Stimulated activated naive CD4-positive, alpha-beta T cell (primary cell): ENCODE data around the gene SLC44A3.
A peak's percentile ranks its signal among the peaks of the same experiment; 100 is the strongest.

ENCODE experiments used
- DNase-seq, 6 experiments: peaks; one replicate each; lab custom pipeline; 2025; lab: John Stamatoyannopoulos, UW

The SLC44A3 gene, protein sequence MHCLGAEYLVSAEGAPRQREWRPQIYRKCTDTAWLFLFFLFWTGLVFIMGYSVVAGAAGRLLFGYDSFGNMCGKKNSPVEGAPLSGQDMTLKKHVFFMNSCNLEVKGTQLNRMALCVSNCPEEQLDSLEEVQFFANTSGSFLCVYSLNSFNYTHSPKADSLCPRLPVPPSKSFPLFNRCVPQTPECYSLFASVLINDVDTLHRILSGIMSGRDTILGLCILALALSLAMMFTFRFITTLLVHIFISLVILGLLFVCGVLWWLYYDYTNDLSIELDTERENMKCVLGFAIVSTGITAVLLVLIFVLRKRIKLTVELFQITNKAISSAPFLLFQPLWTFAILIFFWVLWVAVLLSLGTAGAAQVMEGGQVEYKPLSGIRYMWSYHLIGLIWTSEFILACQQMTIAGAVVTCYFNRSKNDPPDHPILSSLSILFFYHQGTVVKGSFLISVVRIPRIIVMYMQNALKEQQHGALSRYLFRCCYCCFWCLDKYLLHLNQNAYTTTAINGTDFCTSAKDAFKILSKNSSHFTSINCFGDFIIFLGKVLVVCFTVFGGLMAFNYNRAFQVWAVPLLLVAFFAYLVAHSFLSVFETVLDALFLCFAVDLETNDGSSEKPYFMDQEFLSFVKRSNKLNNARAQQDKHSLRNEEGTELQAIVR

DNA sequence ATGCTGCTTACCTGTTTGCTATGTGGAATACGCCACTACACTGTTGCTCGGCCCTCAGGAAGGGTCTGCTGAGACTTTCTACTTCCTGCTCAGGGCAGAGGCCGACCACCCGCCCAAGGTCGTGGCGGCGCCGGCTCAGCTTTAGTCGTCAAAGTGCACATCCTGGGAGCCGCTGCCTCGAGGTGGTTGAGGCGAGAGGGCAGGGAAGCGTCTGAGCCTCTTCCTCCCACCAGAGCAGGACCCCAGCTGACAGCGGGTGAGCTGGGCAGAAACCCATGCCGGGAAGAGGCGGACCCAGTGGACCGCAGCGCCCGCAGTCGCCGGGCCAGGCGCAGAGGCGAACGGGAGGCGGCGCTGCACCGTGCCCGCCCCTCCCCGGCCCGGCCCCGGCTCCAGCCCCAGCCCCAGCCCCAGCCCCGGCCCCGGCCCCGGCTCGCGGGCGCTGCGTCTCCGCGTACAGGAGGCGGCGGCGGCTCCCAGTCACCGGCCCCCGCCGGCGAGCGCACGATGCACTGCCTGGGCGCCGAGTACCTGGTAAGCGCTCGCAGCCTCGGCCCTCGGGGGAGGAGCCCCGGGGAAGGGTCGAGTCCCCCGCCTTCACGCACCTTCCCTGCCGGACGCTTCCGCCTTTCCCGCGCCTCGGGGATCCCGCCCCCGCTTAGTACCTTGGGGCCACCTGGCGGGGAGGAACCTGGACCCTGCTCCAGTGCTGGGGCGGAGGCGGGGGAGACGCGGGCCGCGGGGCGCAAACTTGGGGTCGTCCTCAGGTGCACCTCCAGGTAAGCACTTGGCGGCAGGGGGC lies at the start of gene SLC44A3:
TSS of gene SLC44A3 (plus strand) at position 413 of the 802 bp plus-strand sequence. CDS start at position 508, 95 bp downstream.
- no peak for DNase-seq

GRCh38 chr1:94772230-94772641 lies 47.9 kb upstream of the SLC44A3 start:
- DNase-seq = no peak

DNA sequence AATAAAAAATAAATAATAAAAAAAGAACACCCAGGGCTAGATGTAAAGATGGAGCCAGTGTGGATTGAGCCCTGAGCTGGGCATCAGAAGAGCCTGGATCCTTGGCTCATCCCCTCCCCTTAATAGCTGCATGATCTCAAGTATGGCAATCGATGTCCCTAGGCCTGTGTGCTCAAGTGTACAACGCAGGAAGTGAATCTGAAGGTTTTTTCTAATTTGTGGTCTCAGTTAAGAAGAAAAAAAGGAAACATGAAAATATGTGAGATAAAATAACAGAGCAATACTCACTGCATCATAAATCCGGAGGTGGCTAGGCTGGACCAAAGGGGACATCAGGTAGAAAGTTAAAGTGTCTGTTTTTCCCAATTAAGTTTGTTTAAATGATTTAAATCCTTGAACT lies 47.3 kb upstream of the SLC44A3 start:
- DNase-seq = no peak

GRCh38 chr1:94773296-94773809 lies 46.8 kb upstream of the SLC44A3 start:
- no peak for DNase-seq

DNA sequence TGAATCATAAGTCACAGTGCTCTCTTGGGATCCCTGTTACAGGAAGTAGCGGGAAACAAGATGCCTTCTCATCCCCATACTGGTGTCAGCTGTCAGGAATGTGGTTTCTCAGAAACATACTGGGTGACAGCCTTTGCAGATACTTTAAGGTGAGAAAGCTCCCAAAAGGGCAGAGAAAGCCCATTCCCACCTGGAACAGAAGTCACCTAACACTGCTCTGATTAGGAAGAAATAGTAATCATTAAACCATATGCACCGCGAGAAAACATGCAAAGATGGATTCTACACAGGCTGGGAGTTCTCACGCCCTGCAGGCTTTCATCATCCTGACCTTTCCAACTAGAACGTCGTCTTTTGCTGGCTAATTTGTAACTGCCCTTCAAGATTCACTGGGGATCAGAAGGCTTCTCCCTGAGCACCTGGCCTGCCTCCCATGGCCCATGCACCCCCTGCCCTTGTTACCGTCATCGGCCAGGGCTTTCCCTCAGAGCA lies 46.2 kb upstream of the SLC44A3 start:
- DNase-seq = no peak

- no peak for DNase-seq
Observed at GRCh38 chr1:94776474-94776873, 43.7 kb upstream of the SLC44A3 start.

GRCh38 chr1:94777281-94777680 lies 42.9 kb upstream of the SLC44A3 start:
- DNase-seq = no peak

GRCh38 chr1:94778808-94779207 lies 41.3 kb upstream of the SLC44A3 start:
- DNase-seq = no peak

DNA sequence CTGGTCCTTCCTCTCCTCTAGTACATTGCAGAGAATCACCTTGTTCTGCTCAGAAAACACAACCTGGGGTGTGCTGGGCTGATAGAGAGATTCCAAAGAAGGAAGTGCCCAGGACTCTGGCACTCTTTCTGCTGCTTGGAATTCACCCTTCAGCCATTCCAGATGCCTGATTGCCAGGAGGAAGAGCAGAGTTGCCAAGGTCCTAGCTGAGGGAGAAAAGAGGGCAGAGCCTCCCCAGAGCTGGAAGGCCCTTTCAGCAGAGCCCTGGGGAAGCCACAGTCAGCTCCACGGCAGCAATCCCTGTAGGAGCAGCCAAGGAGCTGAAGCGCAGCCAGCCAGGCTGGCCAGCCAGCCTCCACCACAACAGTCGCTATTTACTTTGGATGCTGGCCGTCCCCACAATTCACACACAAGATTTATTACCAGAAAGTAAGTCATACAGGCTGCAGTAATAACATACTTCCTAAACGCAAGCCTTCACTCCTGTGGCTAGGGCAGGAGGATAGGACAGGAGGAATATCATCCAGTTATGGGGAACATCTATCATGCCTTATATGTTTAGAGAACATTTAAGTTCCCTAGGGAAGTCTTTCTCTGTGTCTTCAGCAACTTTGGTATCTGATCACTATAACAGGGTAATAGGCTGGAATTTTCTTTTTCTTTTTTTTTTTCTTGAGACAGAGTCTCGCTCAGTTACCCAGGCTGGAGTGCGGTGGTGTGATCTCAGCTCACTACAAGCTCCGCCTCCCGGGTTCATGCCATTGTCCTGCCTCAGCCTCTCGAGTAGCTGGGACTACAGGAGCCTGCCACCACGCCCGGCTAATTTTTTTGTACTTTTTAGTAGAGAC lies 36.6 kb upstream of the SLC44A3 start:
- DNase-seq = no peak

DNA sequence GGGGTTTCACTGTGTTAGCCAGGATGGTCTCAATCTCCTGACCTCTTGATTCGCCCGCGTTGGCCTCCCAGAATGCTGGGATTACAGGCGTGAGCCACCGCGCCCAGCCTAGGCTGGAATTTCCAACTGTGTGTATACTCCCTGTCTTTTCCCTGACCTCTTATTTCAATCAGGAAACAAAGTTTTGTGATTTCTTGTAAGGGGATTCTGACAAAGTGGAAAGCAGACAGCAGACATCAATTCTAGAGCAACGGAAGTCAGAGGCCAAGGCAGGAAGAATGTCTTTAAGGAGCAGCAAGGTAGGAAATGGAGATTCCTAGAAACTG lies 36.0 kb upstream of the SLC44A3 start:
- DNase-seq = no peak

- DNase-seq = no peak
Observed at GRCh38 chr1:94787691-94788090, 32.5 kb upstream of the SLC44A3 start.

- DNase-seq = no peak
Observed at GRCh38 chr1:94790246-94790645, 29.9 kb upstream of the SLC44A3 start.

- DNase-seq = no peak
Observed at GRCh38 chr1:94790670-94791069, 29.5 kb upstream of the SLC44A3 start.

- DNase-seq = no peak
Observed at GRCh38 chr1:94792473-94793295, 27.5 kb upstream of the SLC44A3 start.

- DNase-seq = no peak
Observed at GRCh38 chr1:94793296-94793656, 26.9 kb upstream of the SLC44A3 start.

DNA sequence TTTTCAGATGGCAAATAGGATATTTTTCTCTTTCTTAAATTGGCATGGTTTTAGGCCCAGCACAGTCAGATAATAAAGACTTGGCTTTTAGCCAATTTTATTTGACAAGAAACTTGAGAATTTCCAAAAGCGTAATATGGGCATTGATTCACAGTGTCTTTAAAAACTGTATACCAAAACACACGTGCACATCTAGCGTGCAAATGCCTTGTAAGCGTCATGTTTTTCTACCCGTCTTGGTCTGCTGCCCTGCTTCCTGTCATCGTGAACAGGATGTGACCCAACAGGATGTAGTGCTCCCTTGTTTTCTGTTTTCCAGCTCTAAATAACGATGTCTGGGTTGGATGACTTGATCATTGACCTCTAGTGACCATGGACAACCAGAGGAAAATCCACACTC lies 24.7 kb upstream of the SLC44A3 start:
- peak in 1 of 6 experiments; percentile 3 for DNase-seq

DNA sequence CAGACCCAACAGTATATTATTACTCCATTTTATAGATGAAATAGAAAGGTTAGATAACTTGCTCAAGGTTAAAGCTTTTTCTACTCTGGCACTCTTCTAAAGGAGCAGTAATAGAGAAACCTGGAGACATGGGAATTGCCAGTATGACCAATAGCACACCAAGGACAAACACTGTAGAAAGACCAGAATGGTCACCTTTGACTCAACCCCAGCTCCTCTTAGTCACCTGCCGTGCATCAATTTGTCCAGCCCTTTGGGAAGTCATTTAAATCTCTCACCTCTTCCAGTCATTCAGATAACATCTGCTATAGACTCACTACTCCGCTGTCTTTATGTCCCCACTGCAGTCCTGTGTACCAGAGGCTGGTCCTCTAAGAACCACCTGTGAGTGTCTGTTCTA lies 23.9 kb upstream of the SLC44A3 start:
- no peak for DNase-seq

GRCh38 chr1:94797291-94797690 lies 22.9 kb upstream of the SLC44A3 start:
- no peak for DNase-seq

DNA sequence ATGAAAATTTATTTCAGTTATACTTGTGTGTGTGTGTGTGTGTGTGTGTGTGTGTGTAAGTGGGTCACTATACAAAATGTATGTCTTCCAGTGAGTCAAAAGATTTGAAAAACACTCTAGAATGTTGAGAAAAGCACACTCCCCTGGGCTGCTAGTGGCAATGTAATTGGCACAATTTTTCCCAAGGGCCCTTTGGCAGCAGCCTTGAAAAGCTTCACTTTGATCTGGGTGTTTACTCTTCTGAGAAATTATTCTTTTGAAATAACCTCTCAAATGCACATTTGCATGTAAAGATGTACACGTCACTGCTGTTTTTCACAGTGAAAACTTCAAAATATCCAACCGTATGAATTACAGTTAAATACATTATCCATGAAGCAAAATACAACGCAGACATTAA lies 22.1 kb upstream of the SLC44A3 start:
- DNase-seq = no peak

DNA sequence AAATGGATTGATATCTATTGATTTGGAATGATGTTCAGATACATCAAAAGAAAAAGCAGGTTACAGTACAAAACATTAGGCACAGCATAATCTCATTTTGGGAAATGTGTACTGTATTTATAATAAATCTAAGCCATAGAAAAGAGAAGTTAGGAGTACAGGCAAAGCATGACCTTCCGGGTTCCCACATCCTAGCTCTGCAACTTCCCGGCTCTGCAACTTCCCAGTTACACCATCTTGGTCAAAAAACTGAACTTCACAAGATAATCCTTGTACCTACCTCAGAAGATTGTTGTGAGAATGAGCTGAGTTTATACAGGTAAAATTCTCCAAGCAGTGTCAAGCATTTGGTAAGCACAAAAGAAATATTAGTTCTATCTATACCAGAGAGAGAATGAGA lies 21.7 kb upstream of the SLC44A3 start:
- DNase-seq = no peak

DNA sequence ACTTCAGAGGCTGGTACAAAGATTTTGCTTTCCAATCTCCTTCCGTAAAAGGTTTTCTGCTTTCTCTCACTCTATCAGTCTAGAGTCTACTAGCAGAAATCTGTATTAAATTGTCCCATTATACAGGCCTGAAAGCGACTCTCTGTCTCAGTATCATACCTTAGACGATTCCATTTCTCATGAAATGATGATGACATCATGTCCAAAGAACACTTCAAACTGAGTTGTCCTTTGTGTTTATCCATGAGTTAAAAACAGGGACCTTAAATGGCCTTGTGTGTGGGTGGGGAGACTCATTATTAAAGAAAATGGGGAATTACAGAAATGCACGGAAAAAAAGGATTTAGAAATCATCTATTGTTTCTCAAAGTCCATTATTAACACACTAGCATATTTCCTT lies 21.0 kb upstream of the SLC44A3 start:
- DNase-seq = no peak
